ENCODE results near the gene RPS10. TPM values are rescaled to one million over a fixed set of nuclear protein-coding genes. Genes with fewer than 3 reads are reported as not detected.

RPS10 gene
- total and polyA plus RNA-seq, 2 of the 8 experiments (the other 6 are each of a cell fraction or from before 2014, with no cell fraction given), result 2,408 to 11,142 TPM

GRCh38 chr6:34369385-34369784 lies 56.5 kb downstream of the RPS10 start:
- Histone ChIP-seq H2AK5ac (ENCODE audit: low read depth, low read length) (no peak overlapping the region), H4K20me1 (replicated peaks in 1 of 2; ENCODE audit: control insufficient read depth in 1 of 2, insufficient read depth in 2 of 2, low read length in 2 of 2) (peaks cover 0 to 5% of the 10 kb centered on the region in 2 experiments), H3K79me1 (ENCODE audit: low read depth, low read length) (no peaks in the 10 kb centered on the region), H3K27ac (ENCODE audit: low read depth, low read length) (no peak overlapping the region), H3K9me3 (ENCODE audit: insufficient read depth in 2 of 2, low read depth in 1 of 2, low read length in 1 of 2) (no peaks in the 10 kb centered on the region), H3K18ac (ENCODE audit: extremely low read depth, low read length) (no peak overlapping the region), H2BK12ac (ENCODE audit: low read depth, low read length) (no peak overlapping the region), H3K36me3 (ENCODE audit: control insufficient read depth in 2 of 4, insufficient read depth in 4 of 4, low read length in 3 of 4) (no peaks in the 10 kb centered on the region; a peak in 2 of 8 replicates), H3K9ac (replicated peaks in 1 of 4; ENCODE audit: extremely low read depth in 1 of 4, low read depth in 3 of 4, low read length in 3 of 4) (no peak overlapping the region), H3K79me2 (ENCODE audit: control insufficient read depth in 1 of 2, insufficient read depth in 2 of 2, low read length in 2 of 2) (peaks cover 0 to 55% of the 10 kb centered on the region in 2 experiments; a peak in 2 of 4 replicates), H4K5ac (ENCODE audit: insufficient read length, low read depth, low read length) (no peak overlapping the region), H3K4me1 (replicated peaks in 1 of 4; ENCODE audit: control insufficient read depth in 3 of 4, insufficient read depth in 4 of 4, low read length in 3 of 4) (no peaks in the 10 kb centered on the region), H2BK5ac (ENCODE audit: low read depth, low read length) (no peak overlapping the region), H2BK20ac (ENCODE audit: low read length) (no peak overlapping the region), H3K27me3 (replicated peaks in 1 of 4; ENCODE audit: control insufficient read depth in 3 of 4, extremely low read depth in 1 of 4, insufficient read depth in 3 of 4, low read length in 3 of 4) (no peaks in the 10 kb centered on the region), H3K23me2 (ENCODE audit: low read depth, low read length) (no peaks in the 10 kb centered on the region), H2BK120ac (replicated peaks; ENCODE audit: low read depth, low read length) (no peak overlapping the region), H3K4me3 (ENCODE audit: extremely low read depth in 1 of 4, insufficient read depth in 2 of 4, low read depth in 3 of 4, low read length in 4 of 4) (no peak overlapping the region), H2BK15ac (ENCODE audit: low read length) (no peak overlapping the region), H3K4me2 (ENCODE audit: insufficient read depth in 1 of 2, low read depth in 2 of 2, low read length in 2 of 2) (no peak overlapping the region), H4K8ac (ENCODE audit: extremely low read depth, insufficient read depth, low read length) (no peak overlapping the region), H3K4ac (replicated peaks; ENCODE audit: insufficient read length, low read depth, low read length) (no peak overlapping the region), H2AFZ (ENCODE audit: low read length) (no peak overlapping the region), H3K23ac (ENCODE audit: insufficient read length) (no peak overlapping the region), H3K56ac (replicated peaks; ENCODE audit: insufficient read length, low read depth, low read length) (no peak overlapping the region), H4K91ac (replicated peaks; ENCODE audit: insufficient read length, low read length) (no peak overlapping the region), H3K14ac (ENCODE audit: insufficient read length) (no peak overlapping the region)
- FAIRE-seq (no peak), DNase-seq (ENCODE audit: low read depth in 1 of 2, low spot score in 2 of 2) (no peak)
- 87% methylated on average over 4 of the region's 4 CpGs; no CpG with 5 or more reads in 1 of the 2 experiments for WGBS, 2 experiments (ENCODE audit: extremely low coverage in 1 of 2, insufficient coverage in 1 of 2, insufficient read length in 1 of 2, insufficient replicate concordance in 2 of 2, low coverage in 1 of 2, low lambda C conversion rate in 2 of 2, missing lambda C conversion rate in 1 of 2)
- ChIA-PET CTCF (ENCODE audit: partially characterized antibody) (no interaction called here), POLR2A (ENCODE audit: partially characterized antibody) (interaction anchor here (1.4 kb wide), 1 partner anchor 11 kb away, joined by 3 read pairs; no protein-coding TSS in a partner anchor)
- no peak for TF ChIP-seq EZH2 (IDR thresholded peaks at IDR 0.05; ENCODE audit: low read depth, low read length, severe bottlenecking)
- TF ChIP-seq ASH2L (IDR thresholded peaks at IDR 0.05; ENCODE audit: low read length), result no peak
- TF ChIP-seq MAX (IDR thresholded peaks at IDR 0.05), result no peak
- no peak for TF ChIP-seq BCL11A (IDR thresholded peaks at IDR 0.05; ENCODE audit: low read depth in 2 of 2, low read length in 2 of 2)
- TF ChIP-seq CBX5 (IDR thresholded peaks at IDR 0.05; ENCODE audit: low read depth, low read length), result no peak
- no peak for TF ChIP-seq HDAC6 (IDR thresholded peaks at IDR 0.05; ENCODE audit: low read depth, low read length)
